ENCODE measurements around the gene PLEKHA8.
"Not testable (repeated sequence)": the region's sequence is repeated elsewhere in the genome, so short reads cannot be mapped to it uniquely, and the experiment has no call there.

DNA sequence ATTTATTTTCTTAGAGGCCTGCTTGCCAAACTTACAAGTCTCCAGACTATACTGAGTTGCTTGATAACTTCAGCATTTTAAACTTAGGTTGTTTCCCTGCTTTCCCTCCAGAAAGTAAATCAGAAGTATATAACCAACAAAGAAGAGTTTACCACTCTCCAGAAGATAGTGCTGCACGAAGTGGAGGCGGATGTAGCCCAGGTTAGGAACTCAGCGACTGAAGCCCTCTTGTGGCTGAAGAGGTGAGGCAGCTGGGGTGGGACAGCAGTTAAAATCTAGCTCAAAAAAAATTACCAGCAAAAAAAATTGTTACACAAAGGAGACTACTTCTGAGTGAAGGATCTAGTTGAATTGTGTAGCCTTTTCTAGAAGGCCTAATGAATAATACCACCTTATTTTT is 33.6 kb downstream of the PLEKHA8 start:
- TF ChIP-seq, protein P1, sequence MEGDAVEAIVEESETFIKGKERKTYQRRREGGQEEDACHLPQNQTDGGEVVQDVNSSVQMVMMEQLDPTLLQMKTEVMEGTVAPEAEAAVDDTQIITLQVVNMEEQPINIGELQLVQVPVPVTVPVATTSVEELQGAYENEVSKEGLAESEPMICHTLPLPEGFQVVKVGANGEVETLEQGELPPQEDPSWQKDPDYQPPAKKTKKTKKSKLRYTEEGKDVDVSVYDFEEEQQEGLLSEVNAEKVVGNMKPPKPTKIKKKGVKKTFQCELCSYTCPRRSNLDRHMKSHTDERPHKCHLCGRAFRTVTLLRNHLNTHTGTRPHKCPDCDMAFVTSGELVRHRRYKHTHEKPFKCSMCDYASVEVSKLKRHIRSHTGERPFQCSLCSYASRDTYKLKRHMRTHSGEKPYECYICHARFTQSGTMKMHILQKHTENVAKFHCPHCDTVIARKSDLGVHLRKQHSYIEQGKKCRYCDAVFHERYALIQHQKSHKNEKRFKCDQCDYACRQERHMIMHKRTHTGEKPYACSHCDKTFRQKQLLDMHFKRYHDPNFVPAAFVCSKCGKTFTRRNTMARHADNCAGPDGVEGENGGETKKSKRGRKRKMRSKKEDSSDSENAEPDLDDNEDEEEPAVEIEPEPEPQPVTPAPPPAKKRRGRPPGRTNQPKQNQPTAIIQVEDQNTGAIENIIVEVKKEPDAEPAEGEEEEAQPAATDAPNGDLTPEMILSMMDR (IDR thresholded peaks at IDR 0.05): peak in 5 of 7 experiments; percentile 40 to 59 (median 51)
- TF ChIP-seq POLR2A (IDR thresholded peaks at IDR 0.05): not testable (repeated sequence)
